Inflammatory macrophage treated with lipopolysaccharide for 4 hours (primary cell): ENCODE measurements around the gene BICD1.

Experiments used
- DNase-seq: peaks from one replicate; pipeline ENCODE4 v3.0.0-alpha.2; 2020

BICD1 gene

GRCh38 chr12:32418903-32419519 is 312.4 kb downstream of the BICD1 start:
- no peak for DNase-seq

- DNase-seq, result peak; percentile 71
These were observed 312.9 kb downstream of the BICD1 start for GRCh38 chr12:32419520-32419960.

- peak; percentile 73 for DNase-seq
These were observed 313.7 kb downstream of the BICD1 start for GRCh38 chr12:32420356-32420755.

- peak; percentile 23 for DNase-seq
These were observed 316.9 kb downstream of the BICD1 start for GRCh38 chr12:32423559-32423958.

- no peak for DNase-seq
These were observed 324.4 kb downstream of the BICD1 start for GRCh38 chr12:32431025-32431424.
